Measurements from ENCODE around the gene ROBO1.
"Not testable (repeated sequence)": the region's sequence is repeated elsewhere in the genome, so short reads cannot be mapped to it uniquely, and the experiment has no call there.

Gene ROBO1

DNA sequence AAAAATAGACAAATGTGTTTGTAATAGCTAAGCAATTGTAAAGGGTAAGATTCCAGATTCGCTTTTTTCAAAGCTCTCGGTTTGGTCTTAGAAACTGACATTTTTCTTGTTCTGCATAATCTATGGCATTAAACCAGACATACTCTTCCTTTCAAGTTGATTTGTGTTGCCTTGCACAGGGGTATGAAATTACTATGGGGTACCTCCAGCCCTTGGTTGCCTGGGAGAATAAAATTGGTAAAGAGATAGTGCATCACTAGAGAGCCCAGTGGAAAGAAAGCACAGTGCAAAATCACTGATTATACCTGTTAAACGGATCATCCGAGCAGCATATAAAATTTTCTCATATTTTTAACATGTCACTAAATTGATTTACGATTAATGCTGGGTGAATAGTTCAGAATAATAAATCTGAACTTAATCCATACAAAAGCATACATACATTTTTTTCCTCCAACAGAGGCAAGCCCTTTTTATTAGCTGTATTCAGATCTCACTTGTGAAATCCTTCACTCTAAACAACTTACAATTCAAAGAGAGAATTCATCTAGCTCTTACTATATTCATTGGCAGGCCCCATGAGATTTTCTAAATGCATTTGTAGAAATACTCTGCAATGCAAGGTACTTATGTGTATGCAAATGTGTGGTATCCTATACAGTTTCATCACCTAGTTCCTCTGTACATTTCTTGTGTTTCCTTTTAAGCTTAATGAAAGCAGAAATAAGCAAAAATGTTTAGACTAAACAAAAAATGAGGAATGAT, 224.4 kb downstream of the ROBO1 start:
- DNase-seq = no peak

DNA sequence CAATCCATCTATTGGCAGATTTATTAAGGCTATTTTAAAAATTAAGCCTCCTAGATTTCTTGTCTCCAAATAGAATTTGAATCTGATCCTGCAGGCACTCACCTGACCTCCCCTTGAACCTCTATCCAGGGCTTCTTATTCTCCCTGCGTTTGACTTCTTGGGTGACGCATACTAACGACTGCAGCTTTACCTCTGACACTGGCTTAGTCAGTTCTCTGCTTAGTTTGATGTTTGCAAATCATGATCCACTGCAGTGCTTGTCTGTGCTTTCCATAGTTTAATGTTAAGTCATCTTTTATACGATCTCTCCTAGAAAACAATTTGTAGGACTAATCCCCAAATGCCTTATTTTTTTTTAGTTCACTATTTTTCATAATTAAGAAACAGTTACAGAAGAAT, 233.1 kb downstream of the ROBO1 start:
- DNase-seq = no peak

DNA sequence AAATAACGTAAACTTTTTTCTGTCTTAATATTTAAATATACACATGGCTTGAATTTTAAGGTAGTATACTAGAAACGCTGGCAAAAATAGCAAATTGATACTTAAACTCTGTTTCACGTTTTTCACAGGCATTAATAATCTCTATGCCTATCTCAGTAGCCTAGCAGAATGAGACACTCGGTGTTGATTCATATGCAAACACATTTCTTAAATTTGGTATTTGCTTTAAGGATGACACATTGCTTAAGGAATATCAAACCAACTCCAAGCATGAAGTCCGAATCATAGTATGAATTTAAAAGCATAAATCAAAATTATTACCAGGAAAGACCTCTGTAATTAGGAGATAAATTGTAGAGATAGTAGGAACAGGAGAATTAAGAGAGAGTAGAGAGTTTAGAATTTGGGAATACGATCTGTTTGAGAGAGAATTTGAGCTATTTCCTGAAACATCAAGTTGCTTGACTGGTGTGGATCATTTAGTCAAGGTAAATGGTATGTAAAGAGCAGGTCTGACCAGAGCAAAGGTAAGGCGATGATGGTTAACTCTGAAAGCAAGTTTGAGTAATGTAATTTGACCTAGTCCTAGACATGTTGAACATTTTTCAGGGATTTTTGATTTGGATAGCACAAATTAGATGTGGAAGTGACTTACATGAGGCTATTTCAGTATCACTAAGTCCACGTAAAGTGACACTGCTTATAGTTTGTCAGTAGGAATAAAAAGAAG, 236.1 kb downstream of the ROBO1 start:
- no peak for DNase-seq

DNA sequence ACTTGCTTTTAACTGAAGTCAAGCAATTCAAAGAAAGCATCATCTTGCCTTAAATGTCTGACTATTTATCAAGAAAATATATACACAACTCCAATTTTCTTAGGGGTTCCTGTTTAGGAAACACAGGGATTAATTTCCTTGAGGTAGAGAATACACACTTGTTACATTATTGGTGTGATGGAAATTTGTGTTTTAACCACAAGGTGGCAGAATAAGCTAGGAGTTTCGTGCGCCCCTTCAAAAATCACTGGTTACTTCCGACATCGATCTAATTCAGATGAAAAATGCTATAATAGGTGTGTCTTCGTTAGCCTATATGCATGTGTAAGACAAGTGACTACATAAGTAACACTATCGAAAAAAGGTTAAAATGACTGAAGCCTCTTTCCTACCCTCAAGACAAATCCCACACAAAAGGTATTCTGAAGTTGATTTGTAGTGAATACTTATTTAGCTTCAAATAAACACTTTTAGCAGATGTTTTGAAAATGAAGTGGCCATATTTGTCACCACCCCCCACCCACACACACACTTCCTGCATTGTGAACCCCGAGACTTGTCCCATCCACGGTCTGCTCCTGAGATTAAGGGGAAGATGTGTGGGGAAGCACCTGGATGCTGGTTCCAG, 246.5 kb downstream of the ROBO1 start:
- DNase-seq = peak; percentile 54 to 60

DNA sequence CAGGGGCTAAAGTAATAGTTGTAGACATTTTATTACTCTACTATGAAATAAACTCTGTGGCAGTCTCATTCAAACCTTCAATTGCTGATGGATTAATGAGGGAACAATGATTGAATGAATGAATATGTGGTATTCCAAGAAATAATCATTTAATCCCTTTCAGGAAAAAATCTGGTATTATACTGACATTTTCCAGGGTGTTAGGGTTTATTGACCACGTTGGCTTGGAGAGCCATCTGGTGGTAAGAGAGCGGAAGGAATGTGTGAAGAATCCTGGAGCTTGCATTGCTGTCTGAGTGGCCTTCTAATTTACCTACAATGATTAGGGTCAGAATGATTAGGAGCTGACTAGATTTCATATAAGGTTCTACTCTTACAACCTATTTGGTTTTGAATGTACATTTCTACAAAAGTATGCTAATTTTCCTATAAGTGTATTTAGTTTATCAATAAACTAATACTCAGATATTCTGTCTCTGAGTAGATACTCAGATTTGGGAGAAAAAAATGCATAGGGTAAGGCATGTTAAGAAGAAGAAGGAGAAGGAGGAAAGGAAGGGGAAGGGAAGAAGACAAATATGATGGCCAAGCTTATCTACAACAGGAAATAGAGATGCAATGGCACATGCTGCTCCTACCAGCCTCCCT, 249.9 kb downstream of the ROBO1 start:
- peak; percentile 22 to 28 for DNase-seq

DNA sequence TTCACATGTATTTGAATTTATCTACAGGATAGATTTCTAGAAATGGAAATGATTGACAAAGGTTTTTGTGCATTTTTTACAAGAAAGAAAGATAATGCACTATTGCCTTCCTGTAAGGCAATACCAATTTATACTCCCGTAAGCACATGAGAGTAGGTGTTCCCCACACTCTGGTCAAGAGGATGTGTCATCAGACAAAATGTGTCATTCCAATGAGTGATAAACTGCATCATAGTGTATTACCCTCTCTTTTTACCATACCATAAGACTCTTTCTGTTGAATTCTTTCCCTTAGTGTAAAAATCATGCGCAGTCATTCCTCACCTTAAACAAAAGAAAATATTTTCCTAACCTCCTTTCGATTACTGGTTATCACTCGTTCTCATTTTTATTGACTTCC, 251.0 kb downstream of the ROBO1 start:
- DNase-seq = no peak

DNA sequence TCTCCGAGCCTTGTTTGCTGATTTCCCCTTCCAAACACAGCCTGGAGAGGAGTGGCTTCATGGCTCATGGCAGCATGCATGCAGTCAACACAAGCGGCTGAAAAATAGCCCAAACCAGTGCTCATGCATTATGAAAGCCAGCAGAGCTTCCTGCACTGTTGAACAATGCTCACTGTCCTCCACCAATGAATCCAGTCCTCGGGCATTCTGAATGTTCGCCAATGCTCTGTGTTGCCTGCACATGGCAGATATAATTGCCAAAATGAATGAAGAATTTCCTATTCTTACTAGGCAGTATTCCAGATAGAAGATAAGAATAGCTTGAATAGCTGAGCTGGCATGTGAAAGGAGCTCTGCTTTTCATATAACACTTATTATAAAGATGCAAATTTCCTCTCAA, 252.7 kb downstream of the ROBO1 start:
- no peak for DNase-seq

DNA sequence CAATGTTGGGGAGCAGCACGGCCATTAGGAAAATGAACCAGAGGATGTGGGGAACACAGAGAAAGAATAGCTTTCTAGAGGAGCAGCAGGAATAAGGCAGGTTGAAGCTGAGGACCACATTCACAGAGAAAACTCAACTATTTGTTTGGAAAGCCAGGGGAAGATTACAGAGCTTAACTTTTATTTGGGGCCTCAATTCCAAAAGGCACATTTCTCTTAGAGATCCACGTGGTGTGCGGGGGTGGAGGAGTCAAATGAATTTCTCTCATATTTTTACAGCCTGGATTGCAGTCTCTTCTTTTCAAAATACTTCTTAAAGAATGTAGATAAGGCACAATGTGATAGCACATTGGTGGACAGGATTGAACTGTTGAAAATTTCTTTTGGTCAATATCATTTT, 253.7 kb downstream of the ROBO1 start:
- DNase-seq = no peak

DNA sequence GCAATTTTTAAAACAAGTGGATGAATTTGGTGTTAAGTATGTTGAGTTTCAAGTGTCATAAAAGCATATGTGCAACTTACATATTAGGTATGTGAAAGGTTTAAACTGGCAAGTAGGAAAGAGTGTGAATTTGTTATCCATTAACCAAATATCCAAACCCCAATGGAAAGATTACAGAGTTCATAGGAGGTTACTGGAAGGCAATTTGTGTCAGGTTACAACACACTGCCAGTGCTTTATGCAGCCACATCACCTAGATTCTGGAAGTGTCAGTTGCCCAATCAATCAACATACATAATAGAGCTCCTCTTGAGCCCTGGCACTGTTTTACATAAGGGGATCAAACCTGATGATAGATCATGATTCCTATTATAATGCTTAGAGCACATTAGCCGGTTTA, 261.0 kb downstream of the ROBO1 start:
- DNase-seq = no peak

DNA sequence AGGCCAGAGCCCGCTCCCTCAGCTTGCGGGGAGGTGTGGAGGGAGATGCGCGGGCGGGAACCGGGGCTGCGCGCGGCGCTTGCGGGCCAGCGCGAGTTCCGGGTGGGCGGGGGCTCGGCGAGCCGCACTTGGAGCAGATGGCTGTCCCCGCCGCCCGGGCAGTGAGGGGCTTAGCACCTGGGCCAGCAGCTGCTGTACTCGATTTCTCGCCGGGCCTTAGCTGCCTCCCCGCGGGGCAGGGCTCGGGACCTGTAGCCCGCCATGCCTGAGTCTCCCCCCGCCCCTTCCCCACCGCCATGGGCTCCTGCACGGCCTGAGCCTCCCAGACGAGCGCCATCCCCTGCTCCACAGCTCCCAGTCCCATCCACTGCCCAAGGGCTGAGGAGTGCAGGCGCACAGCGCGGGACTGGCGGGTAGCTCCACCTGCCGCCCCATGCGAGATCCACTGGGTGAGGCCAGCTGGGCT, 265.5 kb downstream of the ROBO1 start:
- DNase-seq = not testable (repeated sequence)

DNA sequence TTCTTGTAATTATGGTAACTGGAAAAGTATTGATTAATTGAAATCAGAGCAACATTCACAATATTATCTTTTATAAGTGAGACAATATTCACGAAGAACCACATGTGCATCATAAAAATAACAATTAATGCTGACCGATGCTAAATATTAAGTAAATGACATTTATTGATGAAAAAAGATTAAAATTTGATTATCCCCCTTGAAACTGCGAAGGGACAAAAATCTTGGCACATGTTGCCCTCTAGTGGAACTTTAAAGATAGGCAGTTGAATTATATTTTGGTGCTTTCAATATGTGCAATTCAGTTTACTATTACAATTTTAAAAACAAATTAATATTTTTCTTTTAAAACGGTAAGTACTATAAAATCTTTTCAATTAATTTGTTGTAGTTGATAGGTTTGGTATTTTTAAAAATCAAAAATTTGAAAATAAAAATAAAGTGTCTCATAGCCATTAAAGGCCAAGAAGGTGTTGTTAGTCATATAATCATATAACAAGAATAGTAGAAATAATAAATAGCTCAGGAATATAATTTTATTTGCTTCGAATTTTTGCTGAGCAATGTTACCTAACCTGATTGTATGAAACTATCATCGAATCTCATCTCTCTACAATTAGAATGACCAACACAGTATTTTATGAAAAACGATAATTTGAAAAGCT, 270.2 kb downstream of the ROBO1 start:
- peak; percentile 46 to 60 for DNase-seq

DNA sequence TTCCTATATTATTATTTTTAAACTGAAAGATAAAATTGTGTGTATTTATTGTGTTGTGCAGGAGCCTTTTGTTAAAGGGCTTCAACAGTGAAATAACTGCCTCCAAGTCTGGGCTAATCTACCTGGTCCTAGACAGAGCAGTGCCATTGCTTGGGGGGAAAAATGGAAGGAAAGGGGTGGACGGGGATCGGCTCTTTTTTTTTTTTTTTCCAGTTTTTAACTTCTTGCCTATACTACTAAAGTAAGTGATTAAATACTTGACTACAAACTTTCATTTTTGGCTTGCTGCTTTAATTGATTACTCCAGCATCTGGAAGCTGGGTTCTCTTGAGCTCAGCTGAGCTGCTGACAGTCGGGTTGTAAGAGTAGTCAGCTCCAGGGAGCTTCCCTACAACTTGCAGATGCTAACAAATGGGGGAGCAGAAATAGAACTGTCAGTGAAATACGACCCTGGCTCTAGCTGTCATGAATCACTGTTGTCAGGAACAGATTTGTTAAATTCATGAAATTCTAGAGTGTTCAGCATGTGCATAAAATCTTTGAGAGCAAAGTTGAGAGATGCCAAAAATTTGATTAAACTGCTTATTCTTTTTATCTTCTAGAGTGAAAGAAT, 276.7 kb downstream of the ROBO1 start:
- DNase-seq = no peak

DNA sequence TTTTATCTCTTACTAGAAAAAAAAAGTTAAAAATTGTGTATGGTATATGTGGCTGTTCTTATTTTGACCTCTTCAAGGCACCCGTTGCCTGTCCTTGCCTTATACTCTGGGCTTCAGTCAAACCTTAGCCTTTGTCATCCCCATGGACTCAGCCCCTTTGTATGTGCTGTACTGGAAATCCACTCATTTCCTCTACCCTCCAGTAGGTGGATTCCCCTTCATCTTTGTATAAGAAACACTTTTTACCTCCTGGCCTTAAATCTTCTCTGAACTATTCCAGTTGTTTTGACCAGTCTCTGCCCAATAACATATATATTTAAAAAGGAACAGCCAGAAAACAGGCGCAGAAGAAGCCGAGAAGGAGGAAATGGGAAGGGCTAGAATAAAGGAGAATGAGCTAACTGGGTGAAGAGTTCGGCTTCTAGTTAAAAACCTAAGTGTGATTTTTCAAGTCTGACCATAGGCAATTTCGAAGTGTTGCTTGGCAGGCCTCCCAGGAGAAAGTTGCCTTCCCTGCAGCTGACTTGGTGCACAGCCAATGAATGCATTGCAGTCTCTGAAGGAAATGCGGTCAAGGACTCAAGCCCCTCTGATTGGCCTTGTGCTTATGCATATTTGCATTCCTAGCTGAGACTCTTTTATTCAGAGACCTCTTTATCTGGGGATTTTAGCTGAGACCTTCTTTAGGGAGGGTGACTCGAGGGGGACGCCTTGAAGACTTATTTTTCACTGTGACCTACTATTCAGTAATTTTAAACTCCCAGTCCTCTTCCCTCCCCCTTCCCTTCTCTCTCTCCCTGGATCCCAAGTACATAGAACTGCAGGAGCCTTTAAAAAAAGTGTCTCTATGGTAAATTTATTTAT, 277.4 kb downstream of the ROBO1 start:
- DNase-seq = no peak

DNA sequence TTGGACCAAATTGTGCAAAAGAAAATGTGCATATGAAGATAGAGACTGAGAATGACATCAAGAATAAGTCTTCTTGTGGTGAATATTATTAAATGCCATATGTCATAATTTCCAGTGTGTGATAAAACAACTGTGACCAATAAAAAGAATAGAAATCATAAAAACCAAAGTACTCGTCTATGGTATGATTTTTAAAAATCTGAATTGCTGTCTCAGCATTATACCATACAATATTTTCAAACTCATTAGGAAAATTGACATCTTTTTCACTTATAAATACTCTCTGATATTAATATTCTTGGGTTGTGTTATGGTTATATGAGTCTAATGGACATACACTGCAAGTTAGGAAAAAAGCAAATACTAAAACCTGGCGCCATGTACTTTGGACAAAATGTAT, 279.4 kb downstream of the ROBO1 start:
- no peak for DNase-seq

DNA sequence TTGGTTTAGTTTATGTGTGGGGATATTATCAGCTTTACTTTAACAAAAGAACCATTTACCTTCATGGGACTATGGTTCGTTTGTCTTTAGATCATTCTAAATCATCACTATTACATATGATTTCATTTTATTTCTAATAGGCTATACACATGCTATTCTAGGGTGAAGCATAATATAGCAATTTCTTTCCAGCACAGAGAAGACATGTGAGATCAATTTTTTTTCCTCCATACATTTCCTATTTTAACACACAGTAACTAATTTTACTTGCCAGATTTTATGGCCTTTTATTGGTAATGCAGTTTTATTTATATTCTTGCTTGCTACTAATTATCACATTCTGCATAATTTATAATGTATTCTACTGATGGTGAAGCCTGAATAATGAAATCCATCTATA, 287.1 kb downstream of the ROBO1 start:
- DNase-seq = no peak

DNA sequence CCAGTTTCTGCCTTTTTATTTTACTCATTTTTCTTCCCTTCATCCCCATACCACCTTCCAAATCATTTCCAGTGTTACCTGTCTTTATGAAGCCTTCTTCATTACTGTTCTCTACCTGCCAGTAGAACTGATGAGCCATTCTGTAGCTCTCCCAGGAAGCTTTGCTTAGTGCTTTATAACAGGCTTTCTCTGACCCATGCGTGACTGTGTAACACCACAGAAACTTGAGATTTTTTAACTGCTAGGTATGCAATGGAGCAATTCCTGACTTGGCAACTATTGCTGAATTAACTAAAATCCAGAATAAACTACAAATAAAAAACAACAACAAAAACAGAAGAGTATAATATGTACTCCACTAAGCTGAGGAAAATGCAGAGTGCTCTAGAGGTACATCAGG, 289.2 kb downstream of the ROBO1 start:
- DNase-seq = no peak

DNA sequence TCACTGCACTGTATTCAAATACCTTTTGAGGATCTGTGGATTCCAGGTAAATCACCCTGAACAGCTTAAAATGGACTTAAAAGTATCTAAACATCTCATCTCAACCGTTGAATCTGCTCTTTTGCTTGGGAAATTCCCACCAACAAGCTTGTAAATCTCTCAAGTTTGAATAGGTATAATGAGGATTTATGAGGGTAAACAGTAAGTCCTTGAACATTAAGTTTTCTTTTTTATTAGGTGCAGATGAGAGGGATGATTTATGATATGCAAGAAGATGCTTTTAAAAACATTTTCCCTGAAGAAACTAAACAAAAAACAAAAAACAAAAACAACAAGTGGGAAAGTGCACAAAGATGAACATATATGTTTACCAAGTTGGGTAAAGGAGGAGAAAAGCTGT, 290.6 kb downstream of the ROBO1 start:
- DNase-seq = no peak

DNA sequence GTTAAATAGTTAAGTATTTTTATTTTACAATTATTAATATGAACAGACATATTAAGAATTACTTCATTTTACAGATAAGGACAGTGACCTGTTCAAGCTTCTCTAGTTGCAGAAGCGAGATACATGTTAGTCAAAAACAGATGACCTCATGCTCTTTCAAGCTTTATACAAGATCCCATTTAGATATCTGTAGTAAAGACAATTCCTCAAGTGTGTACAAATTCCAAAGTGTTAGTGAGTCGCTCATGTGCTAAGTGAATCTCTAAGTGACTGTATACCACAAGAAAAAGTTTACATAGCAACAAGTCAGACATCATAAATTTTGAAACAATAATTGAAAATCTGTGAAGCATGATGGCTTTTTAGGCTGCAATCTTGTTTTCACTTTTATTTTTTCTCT, 293.8 kb downstream of the ROBO1 start:
- DNase-seq = no peak

DNA sequence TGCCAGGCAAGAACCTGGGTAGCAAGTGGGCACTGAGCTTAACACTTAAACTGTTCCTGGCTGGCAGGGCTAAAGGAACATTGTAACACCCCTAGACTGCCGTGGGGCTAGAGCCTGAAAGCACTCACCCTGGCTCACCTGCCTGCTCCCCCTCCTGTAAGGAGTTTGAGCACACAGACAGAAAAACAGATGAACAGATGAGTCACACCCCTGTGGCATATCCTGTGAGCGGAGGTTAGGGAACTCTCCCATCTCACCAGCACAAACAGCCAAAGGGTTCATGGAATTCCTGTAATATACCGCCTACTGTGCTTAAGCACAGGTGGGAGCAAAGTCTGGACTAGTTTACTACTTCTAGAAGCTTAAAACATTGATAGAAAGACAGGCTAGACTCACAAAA, 300.1 kb downstream of the ROBO1 start:
- DNase-seq = no peak

DNA sequence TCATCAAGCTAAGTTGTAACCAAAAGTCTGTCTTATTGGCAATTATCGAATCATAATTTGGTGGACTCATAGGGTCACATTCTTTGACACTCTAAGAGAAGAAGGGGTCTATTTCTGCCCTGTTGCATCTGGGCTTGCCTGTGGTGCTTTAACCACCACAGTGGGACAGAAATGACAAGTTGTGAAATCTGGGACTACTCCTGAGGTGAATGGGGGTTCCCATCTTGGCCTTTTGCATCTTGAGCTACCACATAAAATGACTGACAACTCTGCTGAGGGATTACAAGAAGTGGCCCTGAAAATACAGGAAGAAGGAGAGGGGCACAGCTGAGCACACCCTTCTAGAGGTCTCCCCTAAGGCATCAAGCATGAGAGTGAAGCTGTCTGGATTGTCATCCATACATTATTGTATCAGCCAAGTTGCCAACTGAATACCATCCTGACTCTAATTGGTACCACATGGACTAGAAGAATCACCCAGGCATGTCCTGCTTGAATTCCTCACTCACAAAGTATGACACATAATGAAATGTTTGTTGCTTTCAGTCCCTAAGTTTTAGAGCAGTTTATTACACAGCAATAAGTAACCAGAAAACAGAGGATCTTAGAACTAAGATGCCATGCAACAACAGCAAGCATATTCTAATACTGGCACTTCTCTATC, 306.5 kb downstream of the ROBO1 start:
- no peak for DNase-seq

DNA sequence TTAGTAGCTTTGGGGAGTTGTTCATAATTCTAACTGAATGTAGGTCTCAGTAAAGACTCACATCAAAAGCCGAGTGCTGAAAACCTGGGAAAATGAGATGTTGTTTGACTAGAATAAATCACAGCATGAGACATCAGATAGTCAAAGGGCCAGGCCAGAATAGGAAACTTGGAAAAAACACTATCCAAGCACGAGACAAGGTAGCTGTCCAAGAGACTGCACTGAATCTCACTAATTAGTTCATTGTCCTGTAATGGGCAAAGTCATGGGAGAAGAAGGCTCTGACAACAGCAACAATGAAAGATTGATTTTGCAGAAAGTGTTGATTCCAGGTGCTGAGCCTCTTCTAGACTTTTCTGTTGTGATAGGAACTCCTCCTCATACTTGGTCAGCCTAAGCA, 314.2 kb downstream of the ROBO1 start:
- DNase-seq = no peak

Data from AML-193 (cell line).